MM.1S (cell line): Measurements from ENCODE around the gene ACOT9.
"Not testable (repeated sequence)": the region's sequence is repeated elsewhere in the genome, so short reads cannot be mapped to it uniquely, and the experiment has no call there.

ENCODE experiments used
- EZH2 ChIP-seq: fragments of 300-600 bp; sonication (generic); optimal IDR thresholded peaks from 2 replicates; pipeline ENCODE3; 2017; ENCODE audit warnings: low read depth, mild to moderate bottlenecking, antibody characterized with exemption, low read length, mixed read lengths
- TF ChIP-seq, protein P1 (sequence below): fragments of 300-600 bp; sonication (generic); IDR thresholded peaks from 2 replicates; pipeline ENCODE4 v1.5.1; 2016; ENCODE audit warnings: antibody characterized with exemption, low read length, mixed read lengths

- TF ChIP-seq, protein P1, sequence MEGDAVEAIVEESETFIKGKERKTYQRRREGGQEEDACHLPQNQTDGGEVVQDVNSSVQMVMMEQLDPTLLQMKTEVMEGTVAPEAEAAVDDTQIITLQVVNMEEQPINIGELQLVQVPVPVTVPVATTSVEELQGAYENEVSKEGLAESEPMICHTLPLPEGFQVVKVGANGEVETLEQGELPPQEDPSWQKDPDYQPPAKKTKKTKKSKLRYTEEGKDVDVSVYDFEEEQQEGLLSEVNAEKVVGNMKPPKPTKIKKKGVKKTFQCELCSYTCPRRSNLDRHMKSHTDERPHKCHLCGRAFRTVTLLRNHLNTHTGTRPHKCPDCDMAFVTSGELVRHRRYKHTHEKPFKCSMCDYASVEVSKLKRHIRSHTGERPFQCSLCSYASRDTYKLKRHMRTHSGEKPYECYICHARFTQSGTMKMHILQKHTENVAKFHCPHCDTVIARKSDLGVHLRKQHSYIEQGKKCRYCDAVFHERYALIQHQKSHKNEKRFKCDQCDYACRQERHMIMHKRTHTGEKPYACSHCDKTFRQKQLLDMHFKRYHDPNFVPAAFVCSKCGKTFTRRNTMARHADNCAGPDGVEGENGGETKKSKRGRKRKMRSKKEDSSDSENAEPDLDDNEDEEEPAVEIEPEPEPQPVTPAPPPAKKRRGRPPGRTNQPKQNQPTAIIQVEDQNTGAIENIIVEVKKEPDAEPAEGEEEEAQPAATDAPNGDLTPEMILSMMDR = not testable (repeated sequence)
- not testable (repeated sequence) for TF ChIP-seq EZH2
Observed at GRCh38 chrX:23771086-23771485, 28.0 kb upstream of the ACOT9 start.
